Astrocyte (in vitro differentiated cells and primary cell): ENCODE data around the gene PIGZ.

ENCODE experiments used
- CTCF ChIP-seq: IDR thresholded peaks from 2 replicates; pipeline ENCODE4 v1.5.1; 2011; ENCODE audit warnings: low read depth, mild to moderate bottlenecking, inconsistent platforms, low read length, moderate library complexity; ENCODE audit not compliant: insufficient read depth
- EZH2 ChIP-seq: IDR thresholded peaks from 2 replicates; pipeline ENCODE4 v1.6.1; 2012; ENCODE audit warnings: mild to moderate bottlenecking, low read length, inconsistent platforms; ENCODE audit not compliant: insufficient read depth

- TF ChIP-seq EZH2 (no peak), CTCF (no peak)
Measured at GRCh38 chr3:197001972-197002700, 33.5 kb upstream of the PIGZ start.
